ENCODE results near the gene SNX32. TPM values are rescaled to one million over a fixed set of nuclear protein-coding genes. Genes with fewer than 3 reads are reported as not detected.

Gene SNX32
- total RNA-seq, 2 experiments from 2014 or later: 0.33 to 0.61 TPM

- Histone ChIP-seq H3K27me3 (ENCODE audit: control insufficient read depth in 1 of 2, insufficient read depth in 2 of 2, low read length in 2 of 2) (no peaks in the 10 kb centered on the region), H3K4me3 (ENCODE audit: low read length) (no peak overlapping the region), H3K9me3 (ENCODE audit: control insufficient read depth in 1 of 2, insufficient read depth in 1 of 2, low read length in 2 of 2) (no peaks in the 10 kb centered on the region), H3K4me1 (ENCODE audit: insufficient read depth, low read length) (peaks cover 46% of the 10 kb centered on the region), H3K36me3 (ENCODE audit: insufficient read depth, low read length) (peaks cover 11% of the 10 kb centered on the region), H3K27ac (ENCODE audit: low read depth in 1 of 2, low read length in 2 of 2) (no peak overlapping the region)
- TF ChIP-seq CTCF (IDR thresholded peaks at IDR 0.05): no peak
- DNase-seq (no peak), ATAC-seq (ENCODE audit: poor library complexity) (no peak)
- POLR2A ChIA-PET: interaction anchor here (0.7 to 7.1 kb wide), 4 partner anchors 8 to 19 kb away, joined by 3 to 137 read pairs (median 12); partner anchors contain the start of genes CCDC85B, CFL1, CTSW and FIBP
- CTCF ChIA-PET: interaction anchor here (1.0 to 1.5 kb wide), 2 partner anchors 12 to 13 kb away, joined by 5 to 7 read pairs; partner anchors contain the start of gene MUS81
- Mint-ChIP-seq H3K27ac (no peak overlapping the region), H3K4me3 (peak overlapping the region; percentile 45), H3K36me3 (ENCODE audit: low read depth) (peaks cover 8% of the 10 kb centered on the region), H3K9me3 (no peaks in the 10 kb centered on the region), H3K27me3 (no peaks in the 10 kb centered on the region), H3K4me1 (ENCODE audit: low read depth) (peaks cover 16% of the 10 kb centered on the region)
- intact Hi-C loops (cut with DNase I, micrococcal nuclease): loop anchor here in 1 of 2 experiments (2.0 kb wide), 1 partner anchor 17 kb away; the partner anchor contains the start of gene FIBP
Observed at GRCh38 chr11:65871811-65872548, 38.2 kb downstream of the SNX32 start.

DNA sequence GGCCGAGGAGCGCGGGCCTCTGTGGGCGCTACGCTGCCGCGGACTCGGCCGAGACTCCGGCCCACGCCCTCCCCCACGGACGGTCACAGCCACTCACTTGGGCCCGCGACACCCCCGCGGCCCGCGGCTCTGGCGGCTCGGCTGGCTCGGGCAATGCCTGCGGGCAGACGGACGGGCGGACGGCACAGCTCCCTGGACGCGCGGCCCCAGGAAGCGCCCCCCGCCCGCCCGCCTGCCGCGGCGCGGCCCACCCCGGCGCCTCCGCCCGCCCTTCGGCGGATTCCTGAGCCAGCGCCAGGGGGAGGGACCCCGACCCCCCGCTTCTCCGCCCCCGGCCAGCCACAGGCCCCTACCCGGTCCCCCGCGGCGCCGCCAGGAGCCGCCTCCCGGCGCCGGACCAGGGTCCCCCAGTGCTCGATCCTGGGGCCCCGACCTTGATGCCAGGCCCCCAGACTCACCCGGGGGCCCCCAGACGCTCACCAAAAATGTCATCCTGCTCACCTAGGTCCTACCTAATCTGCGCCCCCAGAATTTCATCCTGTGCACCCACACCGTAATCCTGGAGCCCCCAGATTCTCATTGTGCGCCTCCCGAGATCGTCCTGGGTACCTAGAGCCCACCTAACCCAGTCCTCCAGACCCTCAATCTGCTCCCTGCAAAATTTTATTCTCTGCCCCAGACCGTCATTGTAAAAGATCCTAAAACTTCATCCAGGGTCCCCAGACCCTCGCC is 39.0 kb downstream of the SNX32 start, which contains the start of gene EFEMP2:
Gene EFEMP2, minus strand, starts transcription at position 215 of the 732 bp plus-strand sequence. CDS start 446 bp downstream, outside the sequence.
- DNase-seq (peak in 1 of 14 experiments; percentile 34), ATAC-seq (ENCODE audit: poor library complexity) (no peak)
- intact Hi-C loops (cut with DNase I, micrococcal nuclease): loop anchor here (1.0 to 2.0 kb wide), 3 partner anchors 12 to 47 kb away; partner anchors contain the start of genes MUS81 (in 2 of the 2), C11orf68 (in 1 of the 2), DRAP1 (in 1 of the 2) and FIBP (in 1 of the 2)
- peaks cover 49% of the 10 kb centered on the region for H3K4me1 ChIP-seq (ENCODE audit: insufficient read depth, low read length)
- Mint-ChIP-seq H3K4me1 (ENCODE audit: low read depth) (peaks cover 16% of the 10 kb centered on the region), H3K9me3 (no peaks in the 10 kb centered on the region), H3K27me3 (no peaks in the 10 kb centered on the region), H3K36me3 (ENCODE audit: low read depth) (peaks cover 3% of the 10 kb centered on the region), H3K4me3 (peak within 1 kb of the TSS; percentile 89), H3K27ac (peak within 1 kb of the TSS; percentile 83)
- peak within 1 kb of the TSS; percentile 78 to 81 for H3K27ac ChIP-seq (ENCODE audit: low read depth in 1 of 2, low read length in 2 of 2)
- TF ChIP-seq CTCF (IDR thresholded peaks at IDR 0.05): no peak
- ChIA-PET CTCF (interaction anchor here (1.0 to 2.3 kb wide), 3 partner anchors 12 to 17 kb away, joined by 5 to 18 read pairs (median 17); partner anchors contain the start of genes CCDC85B, FIBP and MUS81), POLR2A (interaction anchor here (0.6 to 7.1 kb wide), 8 partner anchors 12 to 638 kb away, joined by 3 to 137 read pairs (median 9); partner anchors contain the start of genes BBS1, CCDC85B, CFL1 and FIBP)
- H3K36me3 ChIP-seq (ENCODE audit: insufficient read depth, low read length): peaks cover 6% of the 10 kb centered on the region
- H3K9me3 ChIP-seq (ENCODE audit: control insufficient read depth in 1 of 2, insufficient read depth in 1 of 2, low read length in 2 of 2): no peaks in the 10 kb centered on the region
- peak within 1 kb of the TSS; percentile 60 for H3K4me3 ChIP-seq (ENCODE audit: low read length)
- no peaks in the 10 kb centered on the region for H3K27me3 ChIP-seq (ENCODE audit: control insufficient read depth in 1 of 2, insufficient read depth in 2 of 2, low read length in 2 of 2)

Measured in CD4-positive, alpha-beta T cell (primary cell).